G401 (cell line): ENCODE data around the gene UBE2O. TPM values are rescaled to one million over a fixed set of nuclear protein-coding genes. Genes with fewer than 3 reads are reported as not detected.

Experiments
- DNase-seq: peaks from one replicate; pipeline ENCODE4 v3.0.0-alpha.2; 2015; ENCODE audit warnings: low spot score
- in situ Hi-C: cut with HindIII; loops from 2 replicates; pipeline ENCODE4 v1.10.0; 2016; ENCODE audit warnings: low sequenced_read_pairs, mixed read lengths
- total RNA-seq: library from RNA; depleted of rRNA; stranded (reverse); fragments of >200 nt; shearing (Covaris generic); gene quantifications from 2 replicates; pipeline ENCODE4 v1.2.3, GENCODE V29; 2014

The UBE2O gene
- total RNA-seq, 1 experiment from 2014 or later, result 30.5 TPM

- in situ Hi-C loops, result no loop called here
- DNase-seq, result no peak
These were observed 67.7 kb downstream of the UBE2O start for GRCh38 chr17:76384987-76385891.

GRCh38 chr17:76384222-76384986, 68.5 kb downstream of the UBE2O start, which contains the start of gene SPHK1:
TSS of gene SPHK1 (plus strand) at chr17:76384609. CDS start at chr17:76385645, 1,036 bp downstream.
- no peak for DNase-seq
- in situ Hi-C loops, result no loop called here

- in situ Hi-C loops, result no loop called here
These were observed 69.3 kb downstream of the UBE2O start for GRCh38 chr17:76383546-76384221.

GRCh38 chr17:76382803-76383545, 70.0 kb downstream of the UBE2O start:
- in situ Hi-C loops, result no loop called here
- DNase-seq, result no peak

More at GRCh38 chr17:76383546-76384221, 69.3 kb downstream of the UBE2O start:
- no peak for DNase-seq

- in situ Hi-C loops, result no loop called here
- no peak for DNase-seq
These were observed 70.6 kb downstream of the UBE2O start for GRCh38 chr17:76382351-76382802.

- in situ Hi-C loops, result no loop called here
- DNase-seq, result no peak
These were observed 71.2 kb downstream of the UBE2O start for GRCh38 chr17:76381633-76382350.

GRCh38 chr17:76379646-76380376, 73.1 kb downstream of the UBE2O start:
- in situ Hi-C loops, result no loop called here
- DNase-seq, result no peak

GRCh38 chr17:76379275-76379641, 73.7 kb downstream of the UBE2O start:
- no peak for DNase-seq
- in situ Hi-C loops, result no loop called here

GRCh38 chr17:76378548-76379274, 74.2 kb downstream of the UBE2O start:
- in situ Hi-C loops, result no loop called here
- no peak for DNase-seq

- in situ Hi-C loops, result no loop called here
- no peak for DNase-seq
These were observed 76.4 kb downstream of the UBE2O start for GRCh38 chr17:76376318-76377133.

- no peak for DNase-seq
- in situ Hi-C loops, result no loop called here
These were observed 81.0 kb downstream of the UBE2O start for GRCh38 chr17:76371656-76372628.

GRCh38 chr17:76370261-76370993, 82.5 kb downstream of the UBE2O start:
- in situ Hi-C loops, result no loop called here
- DNase-seq, result no peak

GRCh38 chr17:76369804-76370203, 83.1 kb downstream of the UBE2O start:
- in situ Hi-C loops, result no loop called here
- DNase-seq, result no peak

GRCh38 chr17:76369379-76369778, 83.6 kb downstream of the UBE2O start:
- no peak for DNase-seq
- in situ Hi-C loops, result no loop called here

GRCh38 chr17:76368545-76368944, 84.4 kb downstream of the UBE2O start:
- DNase-seq, result no peak
- in situ Hi-C loops, result no loop called here
